ENCODE data around the gene LSM2. TPM values are rescaled to one million over a fixed set of nuclear protein-coding genes. Genes with fewer than 3 reads are reported as not detected.

LSM2 gene
- total and polyA plus RNA-seq, 9 of the 15 experiments (the other 6 are each of a cell fraction or from before 2014, with no cell fraction given), result 154 to 407 (median 223) TPM

- ATAC-seq, result peak; percentile 1
- Histone ChIP-seq H3K9me1 (ENCODE audit: control insufficient read depth, insufficient read depth, low read length) (peaks cover 6% of the 10 kb centered on the region), H3K9me3 (replicated peaks; ENCODE audit: control insufficient read depth, insufficient read depth, low read depth, low read length) (no peaks in the 10 kb centered on the region), H3K9ac (ENCODE audit: insufficient read depth in 1 of 2, low read depth in 2 of 2, low read length in 2 of 2) (peak overlapping the region; percentile 64 to 88; a peak in 3 of 4 replicates), H3K27ac (ENCODE audit: extremely low read depth, low read depth, low read length) (peak overlapping the region; percentile 87), H2AFZ (ENCODE audit: low read depth, low read length) (no peak overlapping the region), H3K36me3 (ENCODE audit: control insufficient read depth, insufficient read depth, low read length) (peaks cover 53% of the 10 kb centered on the region; the same call in 2 of the 3 replicates), H4K20me1 (replicated peaks; ENCODE audit: control insufficient read depth, insufficient read depth, low read length) (no peaks in the 10 kb centered on the region), H3K4me2 (ENCODE audit: insufficient read depth, low read length) (peak overlapping the region; percentile 56), H3K79me2 (ENCODE audit: control insufficient read depth, insufficient read depth, low read length) (no peaks in the 10 kb centered on the region), H3K27me3 (ENCODE audit: control insufficient read depth in 2 of 2, insufficient read depth in 2 of 2, low read length in 2 of 2) (no peaks in the 10 kb centered on the region), H3K4me1 (replicated peaks in 1 of 2; ENCODE audit: control insufficient read depth in 2 of 2, insufficient read depth in 2 of 2, low read length in 2 of 2) (peaks cover 43 to 86% of the 10 kb centered on the region in 2 experiments), H3K4me3 (no peak overlapping the region)
- DNase-seq (ENCODE audit: extremely low read depth in 1 of 4, low spot score in 3 of 4), result peak in 1 of 4 experiments; percentile 64
- in situ Hi-C loops (cut with MboI) (no loop called here), intact Hi-C loops (cut with micrococcal nuclease) (loop anchor here (2.0 to 10.0 kb wide), 2 partner anchors 17 to 233 kb away; partner anchors contain the start of genes ATP6V1G2, DDX39B, NFKBIL1 and VARS1)
- BruUV-seq (replicated peaks), result no TSS peak
- 47% methylated on average over 5 of the region's 5 CpGs for WGBS (ENCODE audit: insufficient coverage, low coverage, missing lambda C conversion rate)
- CTCF ChIA-PET (ENCODE audit: low intra/inter-chr PET ratio), result interaction anchor here (0.7 to 1.1 kb wide), 2 partner anchors 52 to 231 kb away, joined by 3 to 4 read pairs; partner anchors contain the start of gene ATP6V1G2
- no peak for FAIRE-seq
- POLR2A ChIA-PET, result interaction anchor here (0.6 to 8.8 kb wide), 29 partner anchors 9 to 1080 kb away, joined by 3 to 47 read pairs (median 5); partner anchors contain the start of genes ABHD16A, BAG6, DDAH2 and GPANK1
- TF ChIP-seq CREB1 (IDR thresholded peaks at IDR 0.05) (no peak), CREB1 (CRISPR knock-in tag; IDR thresholded peaks at IDR 0.05) (no peak), ARID4B (CRISPR knock-in tag; IDR thresholded peaks at IDR 0.05) (0 out of 2 replicates have a peak, but pooled peaks have one; percentile 21), ARID2 (IDR thresholded peaks at IDR 0.05) (no peak), ZNF197 (CRISPR knock-in tag; IDR thresholded peaks at IDR 0.05; ENCODE audit: low read depth) (0 out of 2 replicates have a peak, but pooled peaks have one; percentile 6), E4F1 (CRISPR knock-in tag; IDR thresholded peaks at IDR 0.05; ENCODE audit: borderline replicate concordance) (0 out of 2 replicates have a peak, but pooled peaks have one; percentile 56), ZNF766 (CRISPR knock-in tag; conservative IDR thresholded peaks at IDR 0.05) (peak; percentile 9; the same call in 1 of the 2 replicates), POU5F1 (IDR thresholded peaks at IDR 0.05; ENCODE audit: borderline replicate concordance, low read depth, low read length, partially characterized antibody) (no peak), TGIF2 (CRISPR knock-in tag; IDR thresholded peaks at IDR 0.05) (no peak), TAF7 (tag; IDR thresholded peaks at IDR 0.05) (0 out of 2 replicates have a peak, but pooled peaks have one; percentile 4), ZNF740 (CRISPR knock-in tag; IDR thresholded peaks at IDR 0.05) (peak; percentile 94), ZNF740 (tag; IDR thresholded peaks at IDR 0.05) (no peak; a peak in 1 of 4 replicates), TCF15 (CRISPR knock-in tag; IDR thresholded peaks at IDR 0.05) (peak; percentile 68; the same call in 1 of the 2 replicates), RHOXF2B (CRISPR knock-in tag; conservative IDR thresholded peaks at IDR 0.05) (no peak)
These were observed 29.1 kb downstream of the LSM2 start for GRCh38 chr6:31777667-31778050.
